B cell (primary cell): ENCODE data around the gene CDC42BPB. TPM values are rescaled to one million over a fixed set of nuclear protein-coding genes. Genes with fewer than 3 reads are reported as not detected.

Source experiments
- ATAC-seq: fragments of 200-7000 bp; cut with Tn5 transposase; one replicate; pipeline ENCODE4 v1.10.0; 2021; ENCODE audit warnings: low read depth, mild to moderate bottlenecking, moderate number of reproducible peaks, moderate library complexity
- CTCF ChIA-PET: fragments of 350-600 bp; sonication (Branson Sonifier 250); formaldehyde crosslinking; loops from one replicate; lab custom pipeline; 2021; ENCODE audit warnings: antibody characterized with exemption, inconsistent platforms; lab: Charles Lee
- POLR2A ChIA-PET: fragments of 350-600 bp; sonication (Branson Sonifier 250); formaldehyde crosslinking; loops from one replicate; lab custom pipeline; 2021; ENCODE audit warnings: antibody characterized with exemption; lab: Charles Lee
- DNase-seq: peaks from one replicate; pipeline ENCODE4 v3.0.0; 2013
- H2AFZ ChIP-seq: 2 replicates; pipeline ENCODE4 v1.6.1; 2012; ENCODE audit warnings: mild to moderate bottlenecking, low read depth, low read length; ENCODE audit not compliant: insufficient read depth, poor library complexity, severe bottlenecking
- H3K27ac ChIP-seq, 2 donors: 1 replicate in 1 of 2; 2 replicates in 1 of 2; pipeline ENCODE4 v1.5.1; 2012 to 2013; ENCODE audit warnings: low read length in 2 of 2, mild to moderate bottlenecking in 2 of 2, moderate library complexity in 1 of 2
- H3K27me3 ChIP-seq, 4 experiments: fragments of 200-600 bp in 1 of 4; sonication (generic) in 1 of 4; replicated peaks in 1 of 4; 1 replicate in 2 of 4; 2 replicates in 2 of 4; pipeline versions ENCODE4 v1.6.1 to v1.7.0; 2013 to 2016; ENCODE audit warnings: low read length in 3 of 4, mild to moderate bottlenecking in 2 of 4, mixed read lengths in 1 of 4, moderate library complexity in 1 of 4; ENCODE audit not compliant: insufficient read depth in 4 of 4, control insufficient read depth in 3 of 4; ENCODE audit errors: control extremely low read depth in 1 of 4
- H3K36me3 ChIP-seq, 2 experiments: replicated peaks in 1 of 2; 1 replicate in 1 of 2; 2 replicates in 1 of 2; pipeline versions ENCODE4 v1.6.1 to v1.7.1; 2013; ENCODE audit warnings: low read length in 1 of 2; ENCODE audit not compliant: insufficient read depth in 2 of 2, control insufficient read depth in 1 of 2; ENCODE audit errors: control extremely low read depth in 1 of 2, extremely low read depth in 1 of 2
- H3K4me1 ChIP-seq, 2 donors: fragments of 200-600 bp in 1 of 2; sonication (generic) in 1 of 2; 1 replicate in 1 of 2; 2 replicates in 1 of 2; pipeline versions ENCODE4 v1.5.1 to v1.6.1; 2013 to 2017; ENCODE audit warnings: low read length in 2 of 2; ENCODE audit not compliant: control insufficient read depth in 2 of 2, insufficient read depth in 2 of 2
- H3K4me2 ChIP-seq: replicated peaks from 2 replicates; pipeline ENCODE3; 2012; ENCODE audit warnings: mild to moderate bottlenecking, low read depth, low read length; ENCODE audit not compliant: poor library complexity, severe bottlenecking
- H3K4me3 ChIP-seq, 5 experiments: fragments of 200-600 bp in 1 of 5; sonication (generic) in 1 of 5; 1 replicate in 3 of 5; 2 replicates in 2 of 5; pipeline versions ENCODE4 v1.5.1 to v1.7.0; 2011 to 2016; ENCODE audit warnings: low read length in 4 of 5, mild to moderate bottlenecking in 4 of 5, low read depth in 2 of 5, control low read depth in 1 of 5, moderate library complexity in 1 of 5; ENCODE audit not compliant: insufficient read depth in 1 of 5; ENCODE audit errors: control extremely low read depth in 1 of 5, extremely low read depth in 1 of 5
- H3K79me2 ChIP-seq: fragments of 200-600 bp; sonication (generic); one replicate; pipeline ENCODE4 v1.6.0; 2016; ENCODE audit warnings: low read length; ENCODE audit not compliant: control insufficient read depth, insufficient read depth
- H3K9ac ChIP-seq: fragments of 200-600 bp; sonication (generic); 2 replicates; pipeline ENCODE4 v1.6.1; 2017; ENCODE audit warnings: mild to moderate bottlenecking, low read length, moderate library complexity
- H3K9me3 ChIP-seq, 3 donors: one replicate each; pipeline versions ENCODE4 v1.6.1 to v1.7.1; 2013; ENCODE audit warnings: low read length in 2 of 3; ENCODE audit not compliant: control insufficient read depth in 2 of 3, insufficient read depth in 1 of 3; ENCODE audit errors: control extremely low read depth in 1 of 3
- H4K20me1 ChIP-seq: 2 replicates; pipeline ENCODE4 v1.6.0; 2012; ENCODE audit warnings: mild to moderate bottlenecking, low read length; ENCODE audit not compliant: insufficient read depth, control insufficient read depth, poor library complexity, severe bottlenecking
- H3K27ac Mint-ChIP-seq: one replicate; pipeline ENCODE4 v1.8.0; 2021; ENCODE audit warnings: mixed read lengths
- H3K27me3 Mint-ChIP-seq: one replicate; pipeline ENCODE4 v1.8.0; 2021; ENCODE audit warnings: mixed read lengths
- H3K4me1 Mint-ChIP-seq: one replicate; pipeline ENCODE4 v1.8.0; 2021; ENCODE audit warnings: mixed read lengths
- H3K4me3 Mint-ChIP-seq: one replicate; pipeline ENCODE4 v1.8.0; 2021; ENCODE audit warnings: mixed read lengths
- H3K9me3 Mint-ChIP-seq: one replicate; pipeline ENCODE4 v1.8.0; 2022; ENCODE audit warnings: mixed read lengths; ENCODE audit not compliant: insufficient read depth
- CTCF ChIP-seq: fragments of 200-600 bp; IDR thresholded peaks from one replicate; pipeline ENCODE4 v1.8.0; 2022; ENCODE audit warnings: antibody characterized with exemption, mild to moderate bottlenecking
- EZH2 ChIP-seq: IDR thresholded peaks from 2 replicates; pipeline ENCODE4 v1.6.1; 2012; ENCODE audit warnings: borderline replicate concordance, low read depth, mild to moderate bottlenecking, moderate library complexity, low read length; ENCODE audit not compliant: insufficient read depth, poor library complexity, severe bottlenecking
- WGBS: methylation state at CpG from one replicate; pipeline ENCODE4 v1.1.5; 2013; ENCODE audit warnings: missing lambda C conversion rate; ENCODE audit not compliant: insufficient coverage; 5-methylcytosine and 5-hydroxymethylcytosine counted together
- intact Hi-C: fragments of 100-400 bp; cut with micrococcal nuclease; formaldehyde crosslinking; loops from one replicate; pipeline ENCODE4 v1.10.0; 2022
- polyA plus RNA-seq: library from polyadenylated mRNA; depleted of rRNA; stranded (reverse); fragments of >200 nt; gene quantifications from 2 replicates; pipeline ENCODE4 v1.2.3, GENCODE V29; 2012
- total RNA-seq, 2 donors: library from RNA; stranded (reverse); fragments of 120-200 nt in 1 of 2; gene quantifications; 1 replicate in 1 of 2; 2 replicates in 1 of 2; pipeline versions ENCODE4 v1.2.3 to v1.2.4, GENCODE V29; 2013 to 2022

The CDC42BPB gene
- total and polyA plus RNA-seq, 2 donors (not counting 1 experiment from before 2014, with no cell fraction given), result 23.9 to 52.5 TPM

- H3K9me3 Mint-ChIP-seq, result no peaks in the 10 kb centered on the region
- Histone ChIP-seq H3K36me3 (no peaks in the 10 kb centered on the region), H3K4me3 (no peak overlapping the region), H2AFZ (no peak overlapping the region), H3K27me3 (peaks cover 0 to 37% (median 1%) of the 10 kb centered on the region in 4 experiments), H4K20me1 (no peaks in the 10 kb centered on the region), H3K4me2 (no peak overlapping the region), H3K27ac (no peak overlapping the region), H3K9me3 (no peaks in the 10 kb centered on the region), H3K79me2 (no peaks in the 10 kb centered on the region), H3K4me1 (peaks cover 10 to 12% of the 10 kb centered on the region in 2 donors), H3K9ac (no peak overlapping the region)
- no peak for ATAC-seq
- no peak overlapping the region for H3K27ac Mint-ChIP-seq
- H3K4me1 Mint-ChIP-seq, result peaks cover 4% of the 10 kb centered on the region
- H3K4me3 Mint-ChIP-seq, result no peak overlapping the region
- DNase-seq, result no peak
- 80% methylated on average over 13 of the region's 13 CpGs for WGBS
- ChIA-PET CTCF (interaction anchor here (1.6 to 2.7 kb wide), 2 partner anchors 11 to 19 kb away, joined by 4 to 9 read pairs; no protein-coding TSS in a partner anchor), POLR2A (interaction anchor here (0.5 kb wide), 2 partner anchors 284 to 486 kb away, joined by 3 read pairs; no protein-coding TSS in a partner anchor)
- TF ChIP-seq EZH2, result no peak
- TF ChIP-seq CTCF, result no peak
- H3K27me3 Mint-ChIP-seq, result peaks cover 7% of the 10 kb centered on the region
- intact Hi-C loops, result no loop called here
Observed at GRCh38 chr14:103087343-103087835, 30.0 kb upstream of the CDC42BPB start.

GRCh38 chr14:103086771-103087342, 29.5 kb upstream of the CDC42BPB start:
- POLR2A ChIA-PET, result interaction anchor here (0.5 kb wide), 2 partner anchors 283 to 486 kb away, joined by 3 read pairs; no protein-coding TSS in a partner anchor
- intact Hi-C loops, result no loop called here
- H3K27ac Mint-ChIP-seq, result no peak overlapping the region
- TF ChIP-seq EZH2 (no peak), CTCF (no peak)
- H3K27me3 ChIP-seq, result peaks cover 0 to 33% (median 1%) of the 10 kb centered on the region in 4 experiments
- H3K4me1 ChIP-seq, result peaks cover 8 to 10% of the 10 kb centered on the region in 2 donors
- no peak overlapping the region for H3K4me2 ChIP-seq
- H3K4me3 Mint-ChIP-seq, result no peak overlapping the region
- no peaks in the 10 kb centered on the region for H3K9me3 Mint-ChIP-seq
- H4K20me1 ChIP-seq, result no peaks in the 10 kb centered on the region
- no peaks in the 10 kb centered on the region for H3K36me3 ChIP-seq
- no peak overlapping the region for H3K9ac ChIP-seq
- no peak overlapping the region for H2AFZ ChIP-seq
- 82% methylated on average over 8 of the region's 8 CpGs for WGBS
- H3K79me2 ChIP-seq, result no peaks in the 10 kb centered on the region
- no peak for ATAC-seq
- no peaks in the 10 kb centered on the region for H3K9me3 ChIP-seq
- no peak for DNase-seq
- CTCF ChIA-PET, result interaction anchor here (0.6 to 2.7 kb wide), 3 partner anchors 10 to 185 kb away, joined by 3 to 9 read pairs (median 4); no protein-coding TSS in a partner anchor
- H3K27ac ChIP-seq, result no peak overlapping the region
- H3K4me3 ChIP-seq, result no peak overlapping the region
- peaks cover 7% of the 10 kb centered on the region for H3K27me3 Mint-ChIP-seq
- peaks cover 4% of the 10 kb centered on the region for H3K4me1 Mint-ChIP-seq
